HG03095 (cell line): ENCODE data around the gene GTPBP2.

Experiments used
- ATAC-seq: cut with Tn5 transposase; IDR thresholded peaks from one replicate; pipeline ENCODE4 v1.9.1; 2021; ENCODE audit warnings: moderate library complexity; ENCODE audit not compliant: unreplicated experiment

GTPBP2 gene, protein sequence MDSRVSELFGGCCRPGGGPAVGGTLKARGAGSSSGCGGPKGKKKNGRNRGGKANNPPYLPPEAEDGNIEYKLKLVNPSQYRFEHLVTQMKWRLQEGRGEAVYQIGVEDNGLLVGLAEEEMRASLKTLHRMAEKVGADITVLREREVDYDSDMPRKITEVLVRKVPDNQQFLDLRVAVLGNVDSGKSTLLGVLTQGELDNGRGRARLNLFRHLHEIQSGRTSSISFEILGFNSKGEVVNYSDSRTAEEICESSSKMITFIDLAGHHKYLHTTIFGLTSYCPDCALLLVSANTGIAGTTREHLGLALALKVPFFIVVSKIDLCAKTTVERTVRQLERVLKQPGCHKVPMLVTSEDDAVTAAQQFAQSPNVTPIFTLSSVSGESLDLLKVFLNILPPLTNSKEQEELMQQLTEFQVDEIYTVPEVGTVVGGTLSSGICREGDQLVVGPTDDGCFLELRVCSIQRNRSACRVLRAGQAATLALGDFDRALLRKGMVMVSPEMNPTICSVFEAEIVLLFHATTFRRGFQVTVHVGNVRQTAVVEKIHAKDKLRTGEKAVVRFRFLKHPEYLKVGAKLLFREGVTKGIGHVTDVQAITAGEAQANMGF

DNA sequence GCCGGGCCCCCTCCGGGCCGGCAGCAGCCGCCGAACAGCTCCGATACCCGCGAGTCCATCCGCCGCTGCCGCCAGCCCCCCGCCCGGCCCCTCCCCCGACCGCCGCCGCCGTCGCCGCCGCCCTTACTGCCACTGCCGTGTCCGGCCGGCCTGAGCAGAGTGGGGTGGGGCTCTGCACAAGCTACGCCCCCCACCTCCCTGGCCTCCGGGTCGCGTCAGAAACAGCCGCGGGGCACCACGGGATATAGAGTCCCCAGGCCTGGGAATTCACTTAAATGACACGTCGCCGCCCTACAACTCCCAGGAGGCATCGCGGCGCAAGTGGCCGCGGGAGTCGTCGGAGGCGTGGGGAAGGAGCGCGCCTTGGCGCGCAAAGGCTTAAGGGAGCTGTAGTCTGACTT, at the start of gene GTPBP2:
Gene GTPBP2 (minus strand): TSS at position 161 of the 401 bp plus-strand sequence. CDS start 102 bp downstream, at position 59.
- ATAC-seq = peak; percentile 76

DNA sequence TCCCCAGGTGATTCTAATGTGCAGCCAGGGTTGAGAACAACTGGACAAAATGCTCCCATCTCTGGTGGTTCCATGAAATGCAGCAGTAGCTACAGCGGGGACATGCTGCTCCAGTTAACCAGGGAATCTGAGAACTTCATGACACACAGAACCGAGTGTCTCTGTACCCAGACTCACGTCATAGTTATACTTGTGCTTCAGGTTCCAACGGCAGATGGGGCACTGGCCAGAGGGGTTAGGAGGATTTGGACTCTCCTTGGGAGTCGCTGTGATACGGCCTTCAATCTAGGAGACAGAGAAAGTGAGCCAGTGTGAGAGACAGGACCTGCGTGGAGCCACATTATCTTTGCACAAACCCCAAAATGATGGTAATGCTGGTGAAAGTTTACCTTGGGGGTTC, 49.3 kb upstream of the GTPBP2 start:
- ATAC-seq = no peak

DNA sequence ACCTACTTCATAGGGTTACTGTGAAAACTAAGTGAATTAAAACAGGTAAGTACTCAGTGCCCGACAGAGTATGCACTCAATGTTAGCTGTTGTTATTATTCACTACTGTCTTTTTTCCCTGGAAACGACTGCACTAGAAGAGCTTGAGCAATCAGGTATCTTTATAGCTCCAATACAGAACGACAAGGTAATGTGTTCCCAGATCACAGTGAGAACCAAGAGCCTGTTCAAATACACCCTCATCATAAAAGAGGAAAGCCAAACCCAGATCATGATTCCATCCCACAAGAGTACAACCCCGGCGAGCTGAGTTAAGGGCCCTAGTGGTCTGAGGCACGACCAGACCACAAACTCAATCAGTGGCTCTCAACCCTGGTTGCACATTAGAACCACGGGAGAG, 48.7 kb upstream of the GTPBP2 start:
- ATAC-seq = no peak

DNA sequence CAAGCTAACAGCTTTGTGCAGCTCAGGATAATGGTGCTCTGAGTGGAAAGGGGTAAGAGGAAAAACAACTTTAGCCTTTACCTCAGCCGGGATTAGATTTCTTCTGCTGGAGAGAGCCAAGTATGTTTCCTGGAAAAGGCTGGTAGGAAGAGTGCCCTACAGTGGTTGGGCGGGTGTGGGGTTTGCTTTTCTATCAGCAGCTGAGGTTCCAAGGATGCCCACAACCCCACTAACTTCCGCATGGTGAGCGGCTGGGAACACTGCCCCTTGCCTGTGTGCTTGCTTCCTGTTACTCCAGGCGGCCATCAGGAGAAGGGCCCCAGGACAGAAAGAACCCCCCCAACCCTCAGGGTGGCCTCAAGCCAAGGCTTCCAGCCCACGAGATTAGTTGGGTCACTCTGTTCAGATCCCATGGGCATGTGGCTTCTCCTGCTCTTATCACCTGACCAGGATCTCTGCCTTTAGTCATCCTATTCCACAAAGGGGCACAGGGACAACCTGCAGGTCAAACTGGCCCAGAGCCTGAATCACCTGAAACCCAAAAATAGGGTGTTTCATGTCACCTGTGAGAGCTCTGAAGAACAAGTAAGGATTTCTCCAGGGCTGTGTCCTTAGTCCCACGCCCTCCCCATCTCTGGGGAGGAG, 48.0 kb upstream of the GTPBP2 start:
- ATAC-seq = no peak

DNA sequence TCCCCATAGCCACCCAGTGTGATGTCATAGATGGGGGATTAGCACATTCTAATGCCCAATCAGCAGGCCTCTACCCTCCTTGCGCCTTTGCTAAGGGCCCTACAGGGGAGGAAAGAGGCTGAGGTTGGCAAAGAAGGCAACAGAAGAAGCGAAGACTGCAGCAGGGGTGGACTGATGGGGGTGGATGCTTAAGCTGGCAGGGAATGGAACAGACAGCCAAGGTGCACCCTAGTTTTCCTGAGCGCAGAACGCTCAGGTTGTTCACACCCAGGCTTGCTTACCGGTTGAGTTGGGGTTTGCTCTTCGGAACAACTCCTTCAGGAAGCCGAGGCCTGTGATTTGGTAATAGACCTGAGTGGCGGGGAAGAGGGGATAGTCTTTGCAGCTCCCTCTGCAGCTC, 45.9 kb upstream of the GTPBP2 start:
- ATAC-seq = no peak

DNA sequence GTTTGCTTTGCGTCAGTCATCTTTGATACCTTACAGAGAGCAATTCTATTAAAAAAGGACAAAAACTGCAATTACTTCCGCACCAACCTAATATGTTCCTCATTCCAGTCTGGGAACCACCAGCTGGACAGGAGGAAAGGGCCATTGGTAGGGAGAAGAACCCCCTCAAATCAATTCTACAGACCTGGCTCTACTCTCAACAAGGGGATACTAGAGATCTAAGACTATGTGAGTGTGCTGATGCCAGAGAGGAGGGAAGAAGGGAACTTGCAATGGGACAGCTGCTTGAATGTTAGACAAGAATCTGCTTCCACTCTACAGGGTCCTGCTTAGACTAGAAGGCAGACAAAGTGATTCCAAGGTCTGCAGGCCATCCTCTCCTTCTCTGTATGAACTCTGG, 45.2 kb upstream of the GTPBP2 start:
- ATAC-seq = no peak

DNA sequence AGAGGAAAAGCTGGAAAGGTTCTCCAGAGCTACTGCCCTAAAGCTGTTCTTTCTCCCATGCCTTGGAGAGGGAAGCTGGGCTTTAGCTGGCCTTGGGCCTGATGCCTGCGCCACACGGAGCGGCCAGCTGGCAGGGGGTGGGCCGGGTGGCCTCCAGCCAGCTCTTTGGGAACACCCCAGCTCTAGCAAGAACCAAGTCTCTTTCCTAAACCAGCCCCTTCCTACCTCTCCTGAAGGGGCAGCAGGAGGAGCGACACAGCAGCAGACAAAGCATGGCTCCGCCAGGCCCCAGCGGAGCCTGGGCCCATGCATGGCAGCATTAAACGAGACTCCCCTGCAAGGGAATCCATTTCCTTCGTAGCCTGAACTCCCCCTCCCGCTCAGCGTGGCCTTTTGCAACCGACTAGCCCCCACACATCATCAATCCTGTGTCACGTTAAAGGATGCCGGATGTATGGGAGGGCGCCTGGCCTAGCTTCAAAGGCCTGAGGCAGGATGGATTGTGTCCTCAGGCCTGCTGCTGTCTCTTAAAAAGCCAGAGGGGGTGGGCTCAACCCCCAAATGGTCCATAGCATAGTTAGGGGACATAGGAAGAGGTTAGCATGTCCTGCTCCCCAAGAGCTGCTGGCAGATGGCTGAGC, 44.5 kb upstream of the GTPBP2 start:
- ATAC-seq = no peak

DNA sequence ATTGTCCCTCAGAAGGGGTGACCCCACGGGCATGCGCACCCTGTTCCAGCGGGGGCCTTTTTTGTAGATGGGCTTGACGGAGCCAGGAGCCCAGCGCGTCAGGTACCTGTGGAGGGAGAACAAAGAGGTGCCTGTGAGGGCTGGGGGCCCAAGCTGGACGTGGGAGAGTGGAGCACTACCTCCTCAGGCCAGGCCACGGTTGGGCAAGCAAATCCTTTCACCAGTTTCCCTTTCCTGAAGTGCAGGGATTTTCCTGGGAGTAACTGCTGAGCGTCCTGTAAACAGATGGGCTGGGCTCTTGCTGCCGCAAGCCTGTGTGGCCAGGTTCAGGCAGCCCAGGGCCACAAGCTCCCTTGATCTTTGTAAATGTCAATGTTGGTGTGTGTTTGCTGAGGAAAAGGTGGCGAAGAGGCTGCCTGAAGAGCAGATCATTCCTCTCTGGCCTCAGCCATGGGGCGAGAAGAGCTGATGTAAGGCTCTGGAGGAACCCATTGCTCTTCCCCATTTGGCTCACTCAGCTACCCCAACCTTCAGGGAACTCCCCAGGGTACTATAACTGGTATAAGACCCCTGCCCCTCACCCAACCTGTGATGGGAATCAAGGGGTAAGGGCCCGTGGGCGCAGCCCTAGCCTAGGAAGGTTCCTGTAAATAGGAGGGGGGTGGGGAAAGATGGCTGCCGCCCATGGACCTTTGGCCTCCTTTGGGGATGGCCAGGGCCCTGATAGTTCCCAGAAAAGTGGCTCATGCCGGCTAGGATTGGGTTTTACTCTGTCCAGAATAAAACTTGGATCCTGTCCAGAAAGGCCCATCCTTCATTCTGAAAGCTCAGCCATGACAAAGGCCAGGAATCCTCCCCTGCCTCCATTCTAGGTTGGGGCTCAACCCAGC, 43.0 kb upstream of the GTPBP2 start:
- ATAC-seq = no peak

DNA sequence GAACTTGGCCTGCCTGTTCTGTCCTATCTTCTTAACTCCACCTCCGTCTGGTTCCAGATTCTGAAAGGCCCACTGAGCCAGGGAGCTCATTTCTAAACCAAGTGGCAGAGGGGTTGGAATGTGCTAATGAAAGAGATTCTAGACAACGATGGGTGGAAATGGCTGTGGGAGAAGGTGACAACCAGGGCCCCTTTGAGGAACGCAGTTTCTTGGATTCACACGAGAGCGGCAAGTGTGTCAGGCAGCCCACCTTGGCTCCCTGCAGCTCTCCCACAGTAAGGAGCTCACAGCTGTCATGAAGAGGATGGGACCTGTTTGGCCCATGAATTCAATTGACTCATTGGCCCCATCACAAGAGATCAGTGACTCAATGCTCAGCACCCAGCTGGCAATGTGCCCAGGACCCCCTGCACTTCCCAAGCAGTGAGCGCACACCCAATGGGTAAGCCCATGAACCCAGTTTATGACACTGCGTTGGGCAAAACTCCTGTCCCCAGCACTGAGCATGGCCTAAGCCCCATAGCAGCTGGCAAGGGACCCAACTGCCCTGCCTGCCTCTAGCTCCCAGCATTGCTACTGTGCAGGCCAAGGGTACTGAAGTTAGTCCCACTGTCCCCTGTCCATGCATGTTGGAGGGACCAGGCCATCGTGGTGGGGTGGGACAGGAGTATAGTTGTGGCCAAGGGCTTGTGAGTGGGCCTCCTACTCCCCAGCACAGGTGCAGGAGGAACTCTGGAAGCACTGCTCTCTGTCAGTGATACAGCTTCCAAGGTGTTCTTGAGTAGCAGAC, 42.1 kb upstream of the GTPBP2 start:
- no peak for ATAC-seq

DNA sequence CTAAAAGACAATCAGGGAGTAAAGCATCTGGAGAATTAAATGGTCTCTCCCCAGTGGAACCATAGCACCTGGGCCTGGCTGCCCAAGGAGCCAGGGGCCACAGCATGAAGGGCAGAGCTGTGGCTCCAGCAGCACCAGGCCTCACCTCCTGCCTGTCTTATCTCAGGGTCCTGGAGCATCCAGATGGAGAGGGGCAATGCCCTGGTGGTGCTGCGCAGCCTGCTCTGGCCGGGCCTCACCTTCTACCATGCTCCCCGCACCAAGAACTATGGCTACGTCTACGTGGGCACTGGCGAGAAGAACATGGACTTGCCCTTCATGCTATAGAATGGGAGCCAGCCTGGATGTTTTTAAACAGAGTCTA, 41.5 kb upstream of the GTPBP2 start:
- ATAC-seq = no peak

DNA sequence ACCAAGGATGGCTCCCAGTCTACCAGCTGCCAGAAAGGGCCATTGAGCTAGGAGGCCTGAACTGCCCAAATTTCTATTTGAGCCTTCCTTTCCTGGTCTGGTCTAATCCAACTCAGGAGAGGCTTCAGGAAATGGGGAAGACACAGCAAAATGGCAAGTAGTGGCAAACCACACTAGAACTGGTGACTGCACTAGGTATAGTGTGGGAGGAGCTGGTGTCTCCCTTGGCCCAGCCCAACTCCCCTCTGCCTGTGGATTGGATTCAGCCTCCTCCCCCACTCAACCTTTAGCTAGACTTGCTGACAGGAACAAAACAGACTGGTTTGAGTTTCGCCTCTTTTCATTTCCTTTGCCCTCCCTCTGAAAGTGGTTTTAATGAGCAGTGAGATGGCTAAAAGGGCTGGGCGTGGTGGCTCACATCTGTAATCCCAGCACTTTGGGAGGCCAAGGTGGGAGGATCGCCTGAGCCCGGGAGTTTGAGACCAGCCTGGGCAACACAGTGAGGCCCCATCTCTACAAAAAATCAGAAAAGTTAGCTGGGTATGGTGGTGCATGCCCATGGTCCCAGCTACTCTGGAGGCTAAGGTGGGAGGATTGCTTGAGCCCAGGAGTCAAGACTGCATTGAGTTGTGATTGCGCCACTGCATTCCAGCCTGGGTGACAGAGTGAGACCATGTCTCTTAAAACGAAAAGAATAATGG, 41.0 kb upstream of the GTPBP2 start:
- ATAC-seq = no peak

DNA sequence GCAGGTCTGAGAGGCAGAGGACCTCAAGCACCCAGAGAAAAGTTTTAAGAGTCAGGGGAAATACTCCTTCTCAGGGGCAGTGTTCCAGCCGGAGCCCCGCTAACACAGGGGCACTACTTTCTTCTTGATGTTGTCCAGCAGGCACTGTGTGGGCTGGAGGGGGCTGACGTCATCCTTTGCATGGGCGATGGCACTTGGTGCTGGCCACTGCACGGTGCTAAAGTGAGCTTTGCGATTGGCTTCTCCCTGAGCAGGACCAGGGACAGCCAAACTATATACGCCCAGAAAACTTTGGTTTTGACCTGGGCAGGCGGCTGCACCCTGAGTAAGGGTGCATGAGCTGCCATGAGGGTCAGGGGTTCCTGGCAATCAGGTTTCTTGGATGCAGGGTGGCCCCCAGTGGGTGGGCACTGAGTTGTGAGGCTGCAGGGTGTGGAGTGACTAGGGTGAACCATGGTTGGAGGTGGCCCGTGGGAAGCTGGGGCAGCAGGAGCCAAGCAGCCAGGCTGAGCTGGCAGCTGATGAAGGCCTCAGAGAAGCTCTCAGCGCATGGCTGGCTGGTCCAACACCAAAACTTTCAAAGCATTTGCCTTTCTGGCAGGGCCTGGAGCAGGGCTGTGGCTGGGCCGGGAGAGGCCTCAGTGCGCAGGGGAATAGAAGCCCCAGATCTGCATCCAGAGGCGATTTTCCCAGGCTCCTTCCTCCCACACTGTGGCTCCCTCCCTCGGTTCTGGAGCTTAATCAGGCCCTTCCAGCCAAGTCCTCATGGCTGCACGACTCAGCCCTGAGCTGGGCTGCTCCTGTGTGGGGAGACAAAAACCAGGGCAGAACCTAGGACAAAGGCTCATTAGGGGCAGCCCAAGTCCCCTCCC, 40.2 kb upstream of the GTPBP2 start:
- no peak for ATAC-seq

DNA sequence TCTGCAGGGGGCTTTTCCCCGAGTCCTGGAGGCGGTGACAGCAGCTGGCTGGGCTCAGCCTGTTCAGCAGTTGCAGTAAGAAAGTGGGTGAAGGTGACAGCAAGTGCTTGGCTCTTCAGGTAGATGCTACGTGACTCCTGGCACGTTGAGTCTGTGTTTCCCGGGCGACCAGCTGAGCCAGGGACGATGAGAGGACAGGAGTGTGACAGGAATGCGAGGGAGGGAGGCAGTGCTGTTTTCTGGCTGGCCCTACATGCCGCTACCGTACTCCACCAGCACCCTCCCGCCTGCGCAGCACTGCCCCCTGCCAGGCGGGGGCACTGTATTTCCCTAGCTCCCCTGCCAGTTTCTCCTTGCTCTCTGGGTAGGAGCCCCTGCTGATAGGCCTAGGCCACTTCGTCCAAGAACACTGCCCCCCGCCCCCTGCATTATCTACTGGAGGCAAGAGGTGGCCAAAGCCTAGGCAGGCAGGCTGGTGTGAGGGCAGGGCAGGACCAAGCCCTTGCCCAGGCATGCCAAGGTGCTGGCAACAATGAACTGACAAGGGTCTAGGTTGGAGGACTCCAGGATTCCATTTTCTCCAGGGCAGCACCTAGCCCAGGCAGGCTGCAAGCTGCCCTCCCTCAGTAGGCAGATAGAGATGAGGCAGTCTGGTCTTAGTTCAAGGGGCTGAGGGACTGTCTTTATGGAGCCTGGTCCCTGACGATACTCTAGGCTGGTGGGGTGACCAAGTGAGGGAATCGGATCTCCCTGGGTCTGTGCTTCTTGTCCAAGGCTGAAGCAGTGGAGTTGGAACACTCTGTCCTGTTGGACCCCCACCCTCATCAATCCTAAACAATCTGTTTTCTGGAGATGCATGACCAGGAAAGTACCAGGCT, 39.3 kb upstream of the GTPBP2 start:
- no peak for ATAC-seq

DNA sequence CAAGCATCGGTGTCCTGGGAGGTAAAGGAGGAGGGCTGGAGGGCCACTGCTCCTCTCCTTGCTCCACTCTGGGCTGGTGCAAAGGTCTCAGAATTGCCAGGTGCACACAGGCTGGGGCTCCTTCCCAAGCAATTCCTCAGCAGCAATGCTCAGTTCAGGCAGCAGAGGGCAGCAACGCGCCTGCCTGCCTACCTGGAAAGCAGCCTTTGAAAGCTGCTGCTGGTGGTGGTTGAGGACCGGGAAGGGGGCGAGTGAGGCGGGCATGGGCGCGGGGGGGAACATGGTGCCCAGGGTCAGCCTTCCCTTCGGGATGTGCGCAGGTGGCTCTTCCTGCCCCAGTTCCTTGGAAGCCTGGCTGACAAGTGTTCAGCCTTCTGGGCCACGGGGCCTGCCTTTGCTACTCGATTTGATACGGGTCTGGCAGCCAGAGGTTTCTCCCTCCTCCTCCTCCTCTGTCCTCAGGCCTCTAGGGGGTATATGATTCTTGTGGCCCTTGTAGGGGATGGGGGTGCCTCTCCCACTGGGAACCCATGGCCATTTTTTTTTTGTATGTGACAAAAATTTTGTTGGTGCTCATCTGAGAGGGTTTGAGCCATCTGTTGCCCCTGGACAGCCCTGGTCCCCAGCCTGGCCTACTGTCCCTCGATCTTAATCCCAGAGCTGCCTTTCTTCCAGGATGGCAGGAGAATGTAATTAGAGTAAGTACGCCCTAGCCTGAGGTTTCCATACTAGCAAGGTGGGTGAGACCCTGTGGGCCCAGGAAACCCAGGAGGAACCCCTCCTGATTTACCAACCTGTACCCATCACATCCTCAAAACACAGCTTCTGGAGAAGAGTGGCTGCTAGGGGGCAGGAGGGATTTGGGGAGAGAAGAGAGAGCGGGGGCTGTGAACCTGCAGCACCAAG, 38.4 kb upstream of the GTPBP2 start:
- ATAC-seq = peak; percentile 41

DNA sequence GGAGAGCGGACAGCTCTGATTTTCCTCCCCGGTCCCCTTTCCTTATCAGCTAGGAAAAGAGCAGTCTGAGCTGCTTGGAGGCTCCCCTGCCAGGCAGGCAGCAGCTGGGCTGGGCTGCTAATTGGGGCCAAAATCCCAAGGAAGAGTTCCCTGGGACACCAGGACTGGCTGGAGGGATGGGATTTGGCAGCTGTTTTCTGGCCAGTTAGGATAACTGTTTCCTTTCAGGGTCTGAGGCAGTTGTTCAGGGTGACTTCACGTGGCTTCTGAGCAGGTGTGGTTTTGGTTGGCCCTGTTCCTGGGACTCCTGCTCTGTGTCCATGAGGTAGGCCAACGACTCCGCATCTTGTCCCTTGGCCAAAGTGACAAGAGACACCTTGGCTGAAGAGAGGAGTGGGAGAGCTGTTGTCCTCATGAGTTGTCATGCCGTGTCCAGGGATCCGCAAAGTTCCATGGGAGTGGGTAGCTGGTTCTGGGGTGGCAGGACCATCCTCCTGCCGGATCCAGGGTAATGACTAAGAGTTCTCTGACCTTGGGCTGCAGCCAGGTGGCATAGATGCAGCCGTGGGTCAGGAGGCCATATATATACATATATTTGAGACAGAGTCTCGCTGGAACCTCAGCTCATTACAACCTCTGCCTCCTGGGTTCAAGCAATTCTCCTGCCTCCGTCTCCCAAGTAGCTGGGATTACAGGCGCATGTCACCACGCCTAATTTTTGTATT, 37.3 kb upstream of the GTPBP2 start:
- ATAC-seq = no peak

DNA sequence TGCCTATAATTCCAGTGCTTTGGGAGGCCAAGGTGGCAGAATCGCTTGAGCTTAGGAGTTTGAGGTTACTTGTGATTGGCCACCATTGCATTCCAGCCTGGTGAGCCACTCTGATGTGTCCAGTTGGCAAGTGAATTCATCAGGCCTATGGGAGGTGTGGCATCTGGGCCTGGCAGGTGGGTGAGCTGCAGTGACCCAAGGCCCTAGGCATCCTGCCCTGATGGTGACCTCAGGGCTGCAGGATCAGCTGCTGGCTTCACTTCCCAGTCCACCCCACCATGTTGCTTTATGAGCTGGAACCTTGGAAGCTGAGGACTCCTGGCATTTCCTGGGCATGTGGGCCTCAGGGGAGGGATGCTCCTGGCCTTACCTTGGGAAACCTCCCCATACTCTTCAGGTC, 36.3 kb upstream of the GTPBP2 start:
- no peak for ATAC-seq
